SK-N-MC (cell line): ENCODE measurements around the gene TTC29.

ENCODE experiments used
- DNase-seq: peaks from one replicate; pipeline ENCODE4 v3.0.0-alpha.2; 2011; ENCODE audit warnings: low read depth, low spot score
- H3K27ac ChIP-seq: fragments of 200-600 bp; sonication (generic); 2 replicates; pipeline ENCODE4 v1.5.1; 2016; ENCODE audit warnings: mixed run types
- H3K36me3 ChIP-seq: fragments of 200-600 bp; sonication (generic); 2 replicates; pipeline ENCODE4 v1.6.1; 2017; ENCODE audit warnings: antibody characterized with exemption, low read length, mixed read lengths; ENCODE audit not compliant: insufficient read depth
- H3K4me3 ChIP-seq: fragments of 200-600 bp; sonication (generic); 2 replicates; pipeline ENCODE4 v1.5.1; 2016
- H3K9ac ChIP-seq: fragments of 200-600 bp; sonication (generic); 2 replicates; pipeline ENCODE4 v1.8.0; 2017; ENCODE audit warnings: mixed run types, mixed read lengths; ENCODE audit not compliant: insufficient read length
- H3K9me3 ChIP-seq: fragments of 200-600 bp; sonication (generic); 2 replicates; pipeline ENCODE4 v1.6.1; 2017; ENCODE audit warnings: low read depth, mild to moderate bottlenecking, antibody characterized with exemption, low read length, moderate library complexity, mixed read lengths
- EZH2 ChIP-seq: fragments of 200-600 bp; sonication (generic); IDR thresholded peaks from one replicate; pipeline ENCODE4 v1.6.1; 2017; ENCODE audit warnings: antibody characterized with exemption
- FOXP2 ChIP-seq: optimal IDR thresholded peaks from 2 replicates; pipeline ENCODE3; 2011; ENCODE audit warnings: mild to moderate bottlenecking, moderate library complexity; ENCODE audit not compliant: insufficient read depth; ENCODE audit errors: extremely low read length, control extremely low read depth
- POLR2AphosphoS5 ChIP-seq: IDR thresholded peaks from 2 replicates; pipeline ENCODE4 v1.6.1; 2012; ENCODE audit warnings: mild to moderate bottlenecking, low read depth, low read length, borderline replicate concordance

The TTC29 gene

GRCh38 chr4:146960634-146961033 is 15.0 kb upstream of the TTC29 start:
- no peak overlapping the region for H3K27ac ChIP-seq
- no peaks in the 10 kb centered on the region for H3K9me3 ChIP-seq
- no peak for DNase-seq
- no peak overlapping the region for H3K4me3 ChIP-seq
- no peak overlapping the region for H3K9ac ChIP-seq
- TF ChIP-seq EZH2 (no peak), FOXP2 (no peak), POLR2AphosphoS5 (no peak)
- H3K36me3 ChIP-seq: no peaks in the 10 kb centered on the region

GRCh38 chr4:146959692-146960091 is 14.0 kb upstream of the TTC29 start:
- TF ChIP-seq POLR2AphosphoS5 (no peak), FOXP2 (no peak), EZH2 (no peak)
- H3K9me3 ChIP-seq: no peaks in the 10 kb centered on the region
- no peak overlapping the region for H3K9ac ChIP-seq
- no peaks in the 10 kb centered on the region for H3K36me3 ChIP-seq
- H3K27ac ChIP-seq: no peak overlapping the region
- no peak overlapping the region for H3K4me3 ChIP-seq
- no peak for DNase-seq

GRCh38 chr4:146957237-146957636 is 11.6 kb upstream of the TTC29 start:
- TF ChIP-seq EZH2 (no peak), FOXP2 (no peak), POLR2AphosphoS5 (no peak)
- Histone ChIP-seq H3K27ac (no peak overlapping the region), H3K36me3 (no peaks in the 10 kb centered on the region)

GRCh38 chr4:146952896-146953295 is 7.2 kb upstream of the TTC29 start:
- no peak overlapping the region for H3K9ac ChIP-seq
- DNase-seq: no peak

More at GRCh38 chr4:146957237-146957636, 11.6 kb upstream of the TTC29 start:
- no peak for DNase-seq
- no peaks in the 10 kb centered on the region for H3K9me3 ChIP-seq
- no peak overlapping the region for H3K9ac ChIP-seq
- no peak overlapping the region for H3K4me3 ChIP-seq

GRCh38 chr4:146949559-146949958 is 3.9 kb upstream of the TTC29 start:
- no peak overlapping the region for H3K27ac ChIP-seq
- H3K36me3 ChIP-seq: no peaks in the 10 kb centered on the region
- no peak overlapping the region for H3K4me3 ChIP-seq
- no peak for DNase-seq
- no peak for TF ChIP-seq POLR2AphosphoS5
- TF ChIP-seq FOXP2: no peak
- no peak for TF ChIP-seq EZH2
- H3K9me3 ChIP-seq: no peaks in the 10 kb centered on the region
- no peak overlapping the region for H3K9ac ChIP-seq

More at GRCh38 chr4:146952896-146953295, 7.2 kb upstream of the TTC29 start:
- Histone ChIP-seq H3K27ac (no peak overlapping the region), H3K36me3 (no peaks in the 10 kb centered on the region), H3K9me3 (no peaks in the 10 kb centered on the region), H3K4me3 (no peak overlapping the region)
- TF ChIP-seq EZH2 (no peak), POLR2AphosphoS5 (no peak), FOXP2 (no peak)

GRCh38 chr4:146943691-146944375 is 1.8 kb downstream of the TTC29 start:
- Histone ChIP-seq H3K4me3 (no peak overlapping the region), H3K9me3 (no peaks in the 10 kb centered on the region), H3K36me3 (no peaks in the 10 kb centered on the region), H3K9ac (no peak overlapping the region), H3K27ac (no peak overlapping the region)
- TF ChIP-seq FOXP2 (no peak), POLR2AphosphoS5 (no peak), EZH2 (no peak)
- no peak for DNase-seq

GRCh38 chr4:146932116-146932515 is 13.5 kb downstream of the TTC29 start:
- Histone ChIP-seq H3K4me3 (no peak overlapping the region), H3K36me3 (no peaks in the 10 kb centered on the region), H3K9me3 (no peaks in the 10 kb centered on the region), H3K9ac (no peak overlapping the region), H3K27ac (peak overlapping the region; percentile 19; the same call in 1 of the 2 replicates)
- DNase-seq: no peak
- TF ChIP-seq FOXP2: no peak
- TF ChIP-seq POLR2AphosphoS5: no peak
- no peak for TF ChIP-seq EZH2

- TF ChIP-seq POLR2AphosphoS5: no peak
- TF ChIP-seq FOXP2: no peak
- TF ChIP-seq EZH2: no peak
- Histone ChIP-seq H3K9me3 (no peaks in the 10 kb centered on the region), H3K27ac (no peak overlapping the region), H3K36me3 (no peaks in the 10 kb centered on the region), H3K4me3 (no peak overlapping the region), H3K9ac (no peak overlapping the region)
- DNase-seq: no peak
These were observed 15.0 kb downstream of the TTC29 start for GRCh38 chr4:146930673-146931072.
